Adrenal gland (tissue), 12 donors: ENCODE data around the gene LCN12. TPM values are rescaled to one million over a fixed set of nuclear protein-coding genes. Genes with fewer than 3 reads are reported as not detected.

Source experiments
- DNase-seq, 7 donors: peaks; one replicate each; pipeline ENCODE4 v3.0.0-alpha.2; 2019 to 2020
- H3K27ac ChIP-seq, 5 donors: fragments of 200-600 bp; sonication (generic) in 4 of 5; 1 replicate in 3 of 5; 2 replicates in 2 of 5; pipeline versions ENCODE4 v1.5.1 to v1.8.0; 2016 to 2020; ENCODE audit warnings: mild to moderate bottlenecking in 1 of 5
- H3K27me3 ChIP-seq: fragments of 200-600 bp; 2 replicates; pipeline ENCODE4 v1.8.0; 2021
- H3K36me3 ChIP-seq, 2 donors: fragments of 200-600 bp; replicated peaks in 1 of 2; 1 replicate in 1 of 2; 2 replicates in 1 of 2; pipeline versions ENCODE4 v1.5.1 to v1.8.0; 2018 to 2022
- H3K4me1 ChIP-seq, 2 donors: fragments of 200-600 bp; replicated peaks in 1 of 2; 1 replicate in 1 of 2; 2 replicates in 1 of 2; pipeline versions ENCODE4 v1.5.1 to v1.8.0; 2018 to 2021
- H3K4me3 ChIP-seq, 4 donors: fragments of 200-600 bp; sonication (generic) in 3 of 4; one replicate each; pipeline ENCODE4 v1.5.1; 2016 to 2018
- H3K9me3 ChIP-seq, 3 donors: fragments of 200-600 bp; sonication (generic) in 1 of 3; replicated peaks in 1 of 3; 1 replicate in 2 of 3; 2 replicates in 1 of 3; pipeline versions ENCODE4 v1.5.1 to v1.8.0; 2016 to 2021
- CTCF ChIP-seq, 6 experiments: fragments of 450-650 bp in 4 of 6; fragments of 200-600 bp in 2 of 6; sonication (generic) in 1 of 6; IDR thresholded peaks; 1 replicate in 5 of 6; 2 replicates in 1 of 6; pipeline versions ENCODE4 v1.5.1 to v1.8.0; 2016 to 2021; ENCODE audit warnings: antibody characterized with exemption in 6 of 6, mild to moderate bottlenecking in 2 of 6, moderate library complexity in 1 of 6
- POLR2A ChIP-seq, 2 donors: fragments of 450-650 bp; IDR thresholded peaks; one replicate each; pipeline ENCODE4 v1.6.1; 2017; ENCODE audit warnings: antibody characterized with exemption in 2 of 2, mild to moderate bottlenecking in 2 of 2, moderate library complexity in 1 of 2
- WGBS, 4 donors: extraction: QIAGEN DNeasy Blood & Tissue Kit in 2 of 4; methylation state at CpG; one replicate each; pipeline versions ENCODE4 v1.1.5 to v1.1.7; 2013 to 2017; 5-methylcytosine and 5-hydroxymethylcytosine counted together
- intact Hi-C, 2 donors: fragments of 100-400 bp; cut with DNase I; formaldehyde crosslinking; loops; one replicate each; pipeline versions ENCODE4 v1.14.1 to v1.15.0; 2022 to 2023
- polyA plus RNA-seq, 3 donors: library from polyadenylated mRNA; stranded (reverse); fragments of 200-250 nt in 2 of 3; fragments of 350-450 nt in 1 of 3; fragmentation: Illumina TruSeq in 1 of 3; extraction: RNeasy Lipid Tissue Mini Kit (QIAGEN cat#74804) in 1 of 3; gene quantifications; one replicate each; pipeline ENCODE4 v1.2.3, GENCODE V29; 2013 to 2014
- total RNA-seq, 9 donors: library from RNA; depleted of rRNA in 4 of 9; stranded (reverse); fragments of >200 nt in 4 of 9; fragments of 120-200 nt in 1 of 9; fragmentation: NEBNext Ultra II Directional in 1 of 9; extraction: Animal tissue kit (Norgen Biotek cat#: 25700) in 1 of 9; gene quantifications; one replicate each; pipeline versions ENCODE4 v1.1.0 to v1.2.4, GENCODE V29; 2013 to 2023
- donor health status: healthy with polysubstance abuse.
- donor health status: Bipolar disorder and iron deficiency.
- donor health status: DM: yes; HTN: yes; CAD: no.
- donor health status: DM: no; HTN: no; CAD: no.
- donor health status: DM: no; HTN: no; CAD: no.
- donor health status: DM: yes; HTN: yes; CAD: no.

The LCN12 gene
- total and polyA plus RNA-seq, 12 donors = 0.75 to 31.8 (median 4.4) TPM; not detected in 1

- Histone ChIP-seq H3K4me1 (peaks cover 0 to 7% of the 10 kb centered on the region in 2 donors), H3K36me3 (no peaks in the 10 kb centered on the region), H3K4me3 (no peak overlapping the region), H3K27me3 (peaks cover 16% of the 10 kb centered on the region), H3K9me3 (no peaks in the 10 kb centered on the region), H3K27ac (peak overlapping the region in 2 of 5 donors; percentile 5 to 58)
- 80 to 92% (median 90%) methylated on average over 11 to 16 of the region's 16 CpGs for WGBS, 4 donors
- TF ChIP-seq POLR2A (IDR thresholded peaks at IDR 0.05) (no peak), CTCF (IDR thresholded peaks at IDR 0.05) (no peak)
- no peak for DNase-seq
- intact Hi-C loops = no loop called here
These were observed 28.8 kb downstream of the LCN12 start for GRCh38 chr9:136980669-136981478.

GRCh38 chr9:136981588-136982231 lies 29.6 kb downstream of the LCN12 start:
- peak in 2 of 7 donors; percentile 37 to 68 for DNase-seq
- Histone ChIP-seq H3K27me3 (peaks cover 19% of the 10 kb centered on the region), H3K36me3 (no peaks in the 10 kb centered on the region), H3K9me3 (no peaks in the 10 kb centered on the region), H3K4me3 (no peak overlapping the region), H3K27ac (peak overlapping the region in 2 of 5 donors; percentile 5 to 68), H3K4me1 (peaks cover 0 to 7% of the 10 kb centered on the region in 2 donors)
- no peak for TF ChIP-seq POLR2A (IDR thresholded peaks at IDR 0.05)
- no peak for TF ChIP-seq CTCF (IDR thresholded peaks at IDR 0.05)
- intact Hi-C loops = no loop called here
- WGBS, 4 donors = 52 to 73% (median 67%) methylated on average over 3 to 17 of the region's 17 CpGs

- Histone ChIP-seq H3K4me1 (peaks cover 0 to 7% of the 10 kb centered on the region in 2 donors), H3K27ac (peak within 1 kb of the TSS in 1 of 5 donors; percentile 68), H3K4me3 (no peak within 1 kb of the TSS), H3K9me3 (no peaks in the 10 kb centered on the region), H3K36me3 (no peaks in the 10 kb centered on the region), H3K27me3 (peaks cover 19% of the 10 kb centered on the region)
- WGBS, 4 donors = 77 to 90% (median 83%) methylated on average over 2 to 18 of the region's 18 CpGs
- DNase-seq = no peak
- no peak for TF ChIP-seq CTCF (IDR thresholded peaks at IDR 0.05)
- TF ChIP-seq POLR2A (IDR thresholded peaks at IDR 0.05) = no peak
- intact Hi-C loops = no loop called here
These were observed 30.4 kb downstream of the LCN12 start, which contains the start of gene LCNL1 for GRCh38 chr9:136982232-136983051. Gene LCNL1, plus strand, starts transcription at chr9:136982993. Its CDS starts 594 bp downstream, at chr9:136983587.

- intact Hi-C loops = no loop called here
- Histone ChIP-seq H3K27ac (no peak overlapping the region), H3K27me3 (peaks cover 19% of the 10 kb centered on the region), H3K36me3 (no peaks in the 10 kb centered on the region), H3K4me1 (peaks cover 0 to under 1% of the 10 kb centered on the region in 2 donors), H3K4me3 (no peak overlapping the region), H3K9me3 (no peaks in the 10 kb centered on the region)
- no peak for TF ChIP-seq CTCF (IDR thresholded peaks at IDR 0.05)
- no peak for TF ChIP-seq POLR2A (IDR thresholded peaks at IDR 0.05)
- WGBS, 4 donors = 83 to 92% (median 84%) methylated on average over 2 to 9 of the region's 9 CpGs
- DNase-seq = no peak
These were observed 31.1 kb downstream of the LCN12 start for GRCh38 chr9:136983167-136983566.
